HepG2 (cell line): Measurements from ENCODE around the gene PCARE.

ENCODE experiments used
- CC2D1A ChIP-seq: sonication (generic); formaldehyde crosslinking; IDR thresholded peaks from 2 replicates; pipeline ENCODE4 v1.8.1; 2023; ENCODE audit warnings: mild to moderate bottlenecking, missing genetic modification reagents
- CREM ChIP-seq, 2 experiments: sonication (generic) in 1 of 2; formaldehyde crosslinking in 1 of 2; IDR thresholded peaks; 2 replicates each; pipeline versions ENCODE4 v1.4.0 to v1.6.1; 2016 to 2020; ENCODE audit warnings: antibody characterized with exemption in 1 of 2, mild to moderate bottlenecking in 1 of 2, missing genetic modification reagents in 1 of 2
- HIVEP1 ChIP-seq: sonication (generic); formaldehyde crosslinking; IDR thresholded peaks from 2 replicates; pipeline ENCODE4 v1.4.0; 2020; ENCODE audit warnings: mild to moderate bottlenecking, missing genetic modification reagents
- MAF1 ChIP-seq: sonication (generic); formaldehyde crosslinking; IDR thresholded peaks from 2 replicates; pipeline ENCODE4 v1.5.0; 2020; ENCODE audit warnings: missing genetic modification reagents, borderline replicate concordance
- PRPF4 ChIP-seq: fragments of 200-400 bp; formaldehyde crosslinking; IDR thresholded peaks from 2 replicates; pipeline ENCODE4 v1.6.1; 2016; ENCODE audit warnings: low read length, low read depth; ENCODE audit not compliant: poor library complexity, severe bottlenecking
- TF ChIP-seq, protein P1 (sequence below): sonication (generic); formaldehyde crosslinking; IDR thresholded peaks from 2 replicates; pipeline ENCODE4 v1.4.0; 2020; ENCODE audit warnings: missing genetic modification reagents, borderline replicate concordance
- TF ChIP-seq, protein P2 (sequence below): sonication (generic); formaldehyde crosslinking; IDR thresholded peaks from 2 replicates; pipeline ENCODE4 v1.5.0; 2020; ENCODE audit warnings: mild to moderate bottlenecking, missing genetic modification reagents, moderate library complexity
- TF ChIP-seq, protein P3 (sequence below): sonication (generic); formaldehyde crosslinking; IDR thresholded peaks from 2 replicates; pipeline ENCODE4 v1.8.1; 2023; ENCODE audit warnings: mild to moderate bottlenecking, inconsistent platforms, moderate library complexity, missing genetic modification reagents, borderline replicate concordance

DNA sequence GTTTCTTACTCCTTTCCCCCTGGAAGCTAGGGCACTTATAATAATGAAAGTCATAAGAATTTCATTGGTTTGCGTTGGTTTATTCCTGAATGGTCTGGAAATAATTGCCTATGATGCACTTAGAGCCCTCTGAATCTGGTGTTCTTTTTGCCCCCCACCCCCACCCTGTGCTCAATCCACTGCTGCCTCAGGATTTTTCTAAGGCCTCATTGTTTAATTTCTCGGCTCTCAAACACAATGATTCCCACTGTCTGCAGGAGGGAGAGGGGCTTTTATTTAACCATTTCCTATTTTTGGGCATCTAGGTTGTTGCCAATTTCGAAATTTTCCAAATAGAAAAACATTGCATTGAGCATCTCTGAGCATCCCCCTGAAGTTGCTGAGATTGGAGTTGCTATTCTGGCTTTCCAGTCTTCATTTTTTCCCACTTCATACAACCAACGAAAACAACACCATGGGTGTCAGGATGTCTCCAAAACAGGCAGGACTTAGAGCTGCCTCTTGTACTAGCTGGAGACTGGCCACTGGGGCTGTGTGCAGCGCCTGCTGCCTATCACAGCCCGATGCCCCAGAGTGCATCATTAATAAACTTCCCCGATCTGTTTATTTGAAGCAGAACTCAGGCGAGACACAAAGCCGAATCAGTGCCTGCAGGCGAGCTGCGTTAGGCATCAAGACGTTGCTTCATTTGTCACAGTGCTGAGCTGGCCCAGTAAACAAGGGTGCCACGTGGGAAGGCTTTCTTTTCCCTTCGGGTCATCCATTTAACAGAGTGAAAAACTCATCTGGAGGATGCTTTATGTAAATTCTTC is 1.8 kb upstream of the PCARE start:
- TF ChIP-seq MAF1 (CRISPR knock-in tag), result no peak
- TF ChIP-seq, protein P1, sequence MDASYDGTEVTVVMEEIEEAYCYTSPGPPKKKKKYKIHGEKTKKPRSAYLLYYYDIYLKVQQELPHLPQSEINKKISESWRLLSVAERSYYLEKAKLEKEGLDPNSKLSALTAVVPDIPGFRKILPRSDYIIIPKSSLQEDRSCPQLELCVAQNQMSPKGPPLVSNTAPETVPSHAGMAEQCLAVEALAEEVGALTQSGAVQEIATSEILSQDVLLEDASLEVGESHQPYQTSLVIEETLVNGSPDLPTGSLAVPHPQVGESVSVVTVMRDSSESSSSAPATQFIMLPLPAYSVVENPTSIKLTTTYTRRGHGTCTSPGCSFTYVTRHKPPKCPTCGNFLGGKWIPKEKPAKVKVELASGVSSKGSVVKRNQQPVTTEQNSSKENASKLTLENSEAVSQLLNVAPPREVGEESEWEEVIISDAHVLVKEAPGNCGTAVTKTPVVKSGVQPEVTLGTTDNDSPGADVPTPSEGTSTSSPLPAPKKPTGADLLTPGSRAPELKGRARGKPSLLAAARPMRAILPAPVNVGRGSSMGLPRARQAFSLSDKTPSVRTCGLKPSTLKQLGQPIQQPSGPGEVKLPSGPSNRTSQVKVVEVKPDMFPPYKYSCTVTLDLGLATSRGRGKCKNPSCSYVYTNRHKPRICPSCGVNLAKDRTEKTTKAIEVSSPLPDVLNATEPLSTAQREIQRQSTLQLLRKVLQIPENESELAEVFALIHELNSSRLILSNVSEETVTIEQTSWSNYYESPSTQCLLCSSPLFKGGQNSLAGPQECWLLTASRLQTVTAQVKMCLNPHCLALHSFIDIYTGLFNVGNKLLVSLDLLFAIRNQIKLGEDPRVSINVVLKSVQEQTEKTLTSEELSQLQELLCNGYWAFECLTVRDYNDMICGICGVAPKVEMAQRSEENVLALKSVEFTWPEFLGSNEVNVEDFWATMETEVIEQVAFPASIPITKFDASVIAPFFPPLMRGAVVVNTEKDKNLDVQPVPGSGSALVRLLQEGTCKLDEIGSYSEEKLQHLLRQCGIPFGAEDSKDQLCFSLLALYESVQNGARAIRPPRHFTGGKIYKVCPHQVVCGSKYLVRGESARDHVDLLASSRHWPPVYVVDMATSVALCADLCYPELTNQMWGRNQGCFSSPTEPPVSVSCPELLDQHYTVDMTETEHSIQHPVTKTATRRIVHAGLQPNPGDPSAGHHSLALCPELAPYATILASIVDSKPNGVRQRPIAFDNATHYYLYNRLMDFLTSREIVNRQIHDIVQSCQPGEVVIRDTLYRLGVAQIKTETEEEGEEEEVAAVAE (CRISPR knock-in tag), result no peak
- TF ChIP-seq, protein P2, sequence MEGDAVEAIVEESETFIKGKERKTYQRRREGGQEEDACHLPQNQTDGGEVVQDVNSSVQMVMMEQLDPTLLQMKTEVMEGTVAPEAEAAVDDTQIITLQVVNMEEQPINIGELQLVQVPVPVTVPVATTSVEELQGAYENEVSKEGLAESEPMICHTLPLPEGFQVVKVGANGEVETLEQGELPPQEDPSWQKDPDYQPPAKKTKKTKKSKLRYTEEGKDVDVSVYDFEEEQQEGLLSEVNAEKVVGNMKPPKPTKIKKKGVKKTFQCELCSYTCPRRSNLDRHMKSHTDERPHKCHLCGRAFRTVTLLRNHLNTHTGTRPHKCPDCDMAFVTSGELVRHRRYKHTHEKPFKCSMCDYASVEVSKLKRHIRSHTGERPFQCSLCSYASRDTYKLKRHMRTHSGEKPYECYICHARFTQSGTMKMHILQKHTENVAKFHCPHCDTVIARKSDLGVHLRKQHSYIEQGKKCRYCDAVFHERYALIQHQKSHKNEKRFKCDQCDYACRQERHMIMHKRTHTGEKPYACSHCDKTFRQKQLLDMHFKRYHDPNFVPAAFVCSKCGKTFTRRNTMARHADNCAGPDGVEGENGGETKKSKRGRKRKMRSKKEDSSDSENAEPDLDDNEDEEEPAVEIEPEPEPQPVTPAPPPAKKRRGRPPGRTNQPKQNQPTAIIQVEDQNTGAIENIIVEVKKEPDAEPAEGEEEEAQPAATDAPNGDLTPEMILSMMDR (CRISPR knock-in tag), result no peak
- no peak for TF ChIP-seq CREM (IDR thresholded peaks at IDR 0.05)
- no peak for TF ChIP-seq CREM (CRISPR knock-in tag; IDR thresholded peaks at IDR 0.05)
- no peak for TF ChIP-seq PRPF4
- TF ChIP-seq CC2D1A (CRISPR knock-in tag), result no peak
- TF ChIP-seq, protein P3, sequence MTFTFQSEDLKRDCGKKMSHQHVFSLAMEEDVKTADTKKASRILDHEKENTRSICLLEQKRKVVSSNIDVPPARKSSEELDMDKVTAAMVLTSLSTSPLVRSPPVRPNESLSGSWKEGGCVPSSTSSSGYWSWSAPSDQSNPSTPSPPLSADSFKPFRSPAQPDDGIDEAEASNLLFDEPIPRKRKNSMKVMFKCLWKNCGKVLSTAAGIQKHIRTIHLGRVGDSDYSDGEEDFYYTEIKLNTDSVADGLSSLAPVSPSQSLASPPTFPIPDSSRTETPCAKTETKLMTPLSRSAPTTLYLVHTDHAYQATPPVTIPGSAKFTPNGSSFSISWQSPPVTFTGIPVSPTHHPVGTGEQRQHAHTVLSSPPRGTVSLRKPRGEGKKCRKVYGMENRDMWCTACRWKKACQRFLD, result no peak
- TF ChIP-seq HIVEP1 (CRISPR knock-in tag), result no peak
